ENCODE measurements around the gene LYZL2.
"Not testable (repeated sequence)": the region's sequence is repeated elsewhere in the genome, so short reads cannot be mapped to it uniquely, and the experiment has no call there.

GRCh38 chr10:30677146-30677545 is 47.6 kb upstream of the LYZL2 start:
- TF ChIP-seq ATF7 (IDR thresholded peaks at IDR 0.05); ESRRB (CRISPR knock-in tag; IDR thresholded peaks at IDR 0.05; ENCODE audit: borderline replicate concordance); EP300 (IDR thresholded peaks at IDR 0.05; ENCODE audit: low read length); SMAD3 (CRISPR knock-in tag; conservative IDR thresholded peaks at IDR 0.05); E2F5 (CRISPR knock-in tag; IDR thresholded peaks at IDR 0.05): not testable (repeated sequence)
